NB4 (cell line): ENCODE measurements around the gene ANKRD34C.

Source experiments
- MAX ChIP-seq: IDR thresholded peaks from 2 replicates; pipeline ENCODE4 v1.6.1; 2011; ENCODE audit warnings: low read depth, low read length
- MYC ChIP-seq: IDR thresholded peaks from 2 replicates; pipeline ENCODE4 v1.6.1; 2011; ENCODE audit warnings: low read depth, low read length
- POLR2A ChIP-seq: IDR thresholded peaks from 2 replicates; pipeline ENCODE4 v1.6.1; 2011; ENCODE audit warnings: mild to moderate bottlenecking; ENCODE audit not compliant: insufficient read length; ENCODE audit errors: extremely low read depth
- TF ChIP-seq, protein P1 (sequence below): IDR thresholded peaks from one replicate; pipeline ENCODE4 v1.5.1; 2012; ENCODE audit warnings: low read depth, low read length

DNA sequence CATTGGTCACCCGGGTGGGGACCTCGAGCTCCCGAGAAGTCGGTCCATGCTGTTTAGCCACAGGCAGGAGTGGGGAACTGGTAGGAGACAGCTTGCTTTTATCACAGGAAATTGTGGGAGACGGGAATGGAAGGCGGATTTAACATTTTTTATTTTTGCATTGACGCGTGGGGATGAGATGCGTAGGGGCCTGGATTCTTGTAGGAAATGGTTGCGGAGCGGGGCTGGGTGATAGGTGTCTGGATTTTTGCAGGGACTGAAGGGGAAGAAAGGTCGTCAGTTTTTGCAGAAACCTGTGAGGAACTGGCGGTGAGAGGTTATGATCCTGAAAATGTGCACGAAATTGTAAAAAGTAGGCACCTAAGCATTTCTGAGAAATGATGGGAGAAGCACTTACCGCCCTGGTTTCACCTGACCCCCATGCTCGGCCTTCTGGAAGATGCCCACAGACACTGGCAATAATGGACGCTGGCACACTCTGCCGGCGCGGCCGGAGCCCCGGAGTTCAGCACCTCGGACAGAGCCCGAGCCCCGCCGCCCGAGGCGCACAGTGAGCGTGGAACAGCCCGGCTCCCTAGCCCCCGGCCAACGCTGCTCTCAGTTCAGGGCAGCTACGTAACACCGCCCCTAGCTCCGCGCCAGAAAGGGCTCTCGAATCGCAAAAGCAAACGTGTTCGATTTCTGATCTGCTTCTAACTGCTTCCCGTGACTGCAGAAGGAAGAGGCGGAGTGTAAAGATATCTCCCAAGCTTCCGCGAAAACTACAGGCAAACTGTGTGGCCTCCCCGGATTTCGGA, 928 bp downstream of the ANKRD34C start:
- no peak for TF ChIP-seq POLR2A
- TF ChIP-seq MYC: no peak
- TF ChIP-seq MAX: no peak
- TF ChIP-seq, protein P1, sequence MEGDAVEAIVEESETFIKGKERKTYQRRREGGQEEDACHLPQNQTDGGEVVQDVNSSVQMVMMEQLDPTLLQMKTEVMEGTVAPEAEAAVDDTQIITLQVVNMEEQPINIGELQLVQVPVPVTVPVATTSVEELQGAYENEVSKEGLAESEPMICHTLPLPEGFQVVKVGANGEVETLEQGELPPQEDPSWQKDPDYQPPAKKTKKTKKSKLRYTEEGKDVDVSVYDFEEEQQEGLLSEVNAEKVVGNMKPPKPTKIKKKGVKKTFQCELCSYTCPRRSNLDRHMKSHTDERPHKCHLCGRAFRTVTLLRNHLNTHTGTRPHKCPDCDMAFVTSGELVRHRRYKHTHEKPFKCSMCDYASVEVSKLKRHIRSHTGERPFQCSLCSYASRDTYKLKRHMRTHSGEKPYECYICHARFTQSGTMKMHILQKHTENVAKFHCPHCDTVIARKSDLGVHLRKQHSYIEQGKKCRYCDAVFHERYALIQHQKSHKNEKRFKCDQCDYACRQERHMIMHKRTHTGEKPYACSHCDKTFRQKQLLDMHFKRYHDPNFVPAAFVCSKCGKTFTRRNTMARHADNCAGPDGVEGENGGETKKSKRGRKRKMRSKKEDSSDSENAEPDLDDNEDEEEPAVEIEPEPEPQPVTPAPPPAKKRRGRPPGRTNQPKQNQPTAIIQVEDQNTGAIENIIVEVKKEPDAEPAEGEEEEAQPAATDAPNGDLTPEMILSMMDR: no peak
